ENCODE results near the gene IL15RA.
"Not testable (repeated sequence)": the region's sequence is repeated elsewhere in the genome, so short reads cannot be mapped to it uniquely, and the experiment has no call there.

IL15RA gene

GRCh38 chr10:5961405-5962100 is 15.8 kb downstream of the IL15RA start:
- Histone ChIP-seq H3K27me3 (ENCODE audit: insufficient read depth, poor library complexity, severe bottlenecking) (no peaks in the 10 kb centered on the region), H3K9me3 (ENCODE audit: severe bottlenecking) (no peaks in the 10 kb centered on the region), H3K27ac (ENCODE audit: poor library complexity, severe bottlenecking) (no peak overlapping the region), H3K4me1 (ENCODE audit: insufficient read depth, poor library complexity, severe bottlenecking) (peaks cover 7% of the 10 kb centered on the region), H3K4me3 (ENCODE audit: severe bottlenecking) (no peak overlapping the region), H3K36me3 (ENCODE audit: low read depth) (no peaks in the 10 kb centered on the region)
- ATAC-seq (ENCODE audit: low read depth) = no peak
- TF ChIP-seq CTCF (IDR thresholded peaks at IDR 0.05; ENCODE audit: poor library complexity, severe bottlenecking) = no peak
- no peak for DNase-seq (ENCODE audit: low spot score)

- not testable (repeated sequence) for H3K9me3 ChIP-seq (ENCODE audit: severe bottlenecking); H3K36me3 ChIP-seq (ENCODE audit: low read depth); H3K27ac ChIP-seq (ENCODE audit: poor library complexity, severe bottlenecking); ATAC-seq (ENCODE audit: low read depth); DNase-seq (ENCODE audit: low spot score); H3K4me3 ChIP-seq (ENCODE audit: severe bottlenecking); H3K27me3 ChIP-seq (ENCODE audit: insufficient read depth, poor library complexity, severe bottlenecking); H3K4me1 ChIP-seq (ENCODE audit: insufficient read depth, poor library complexity, severe bottlenecking)
These were observed 16.4 kb downstream of the IL15RA start for GRCh38 chr10:5960973-5961275.

- no peak overlapping the region for H3K27ac ChIP-seq (ENCODE audit: poor library complexity, severe bottlenecking)
- no peaks in the 10 kb centered on the region for H3K27me3 ChIP-seq (ENCODE audit: insufficient read depth, poor library complexity, severe bottlenecking)
- DNase-seq (ENCODE audit: low spot score) = no peak
These were observed 17.0 kb downstream of the IL15RA start for GRCh38 chr10:5960070-5960972.

GRCh38 chr10:5959581-5960069 is 17.7 kb downstream of the IL15RA start:
- no peak overlapping the region for H3K4me3 ChIP-seq (ENCODE audit: severe bottlenecking)
- no peaks in the 10 kb centered on the region for H3K27me3 ChIP-seq (ENCODE audit: insufficient read depth, poor library complexity, severe bottlenecking)
- H3K27ac ChIP-seq (ENCODE audit: poor library complexity, severe bottlenecking) = no peak overlapping the region
- DNase-seq (ENCODE audit: low spot score) = no peak
- H3K36me3 ChIP-seq (ENCODE audit: low read depth) = no peaks in the 10 kb centered on the region
- ATAC-seq (ENCODE audit: low read depth) = no peak
- H3K4me1 ChIP-seq (ENCODE audit: insufficient read depth, poor library complexity, severe bottlenecking) = peaks cover 7% of the 10 kb centered on the region
- TF ChIP-seq CTCF (IDR thresholded peaks at IDR 0.05; ENCODE audit: poor library complexity, severe bottlenecking) = no peak
- H3K9me3 ChIP-seq (ENCODE audit: severe bottlenecking) = no peaks in the 10 kb centered on the region

More at GRCh38 chr10:5960070-5960972, 17.0 kb downstream of the IL15RA start:
- H3K9me3 ChIP-seq (ENCODE audit: severe bottlenecking) = no peaks in the 10 kb centered on the region
- TF ChIP-seq CTCF (IDR thresholded peaks at IDR 0.05; ENCODE audit: poor library complexity, severe bottlenecking) = no peak
- H3K4me3 ChIP-seq (ENCODE audit: severe bottlenecking) = no peak overlapping the region
- H3K4me1 ChIP-seq (ENCODE audit: insufficient read depth, poor library complexity, severe bottlenecking) = peaks cover 7% of the 10 kb centered on the region
- no peak for ATAC-seq (ENCODE audit: low read depth)
- H3K36me3 ChIP-seq (ENCODE audit: low read depth) = no peaks in the 10 kb centered on the region

- Histone ChIP-seq H3K27me3 (ENCODE audit: insufficient read depth, poor library complexity, severe bottlenecking) (no peaks in the 10 kb centered on the region), H3K4me1 (ENCODE audit: insufficient read depth, poor library complexity, severe bottlenecking) (peaks cover 7% of the 10 kb centered on the region), H3K27ac (ENCODE audit: poor library complexity, severe bottlenecking) (peak overlapping the region; percentile 21), H3K9me3 (ENCODE audit: severe bottlenecking) (no peaks in the 10 kb centered on the region), H3K4me3 (ENCODE audit: severe bottlenecking) (no peak overlapping the region), H3K36me3 (ENCODE audit: low read depth) (no peaks in the 10 kb centered on the region)
- TF ChIP-seq CTCF (IDR thresholded peaks at IDR 0.05; ENCODE audit: poor library complexity, severe bottlenecking) = no peak
- ATAC-seq (ENCODE audit: low read depth) (no peak), DNase-seq (ENCODE audit: low spot score) (no peak)
These were observed 18.2 kb downstream of the IL15RA start for GRCh38 chr10:5959142-5959541.
